ENCODE data around the gene TBC1D9.

DNA sequence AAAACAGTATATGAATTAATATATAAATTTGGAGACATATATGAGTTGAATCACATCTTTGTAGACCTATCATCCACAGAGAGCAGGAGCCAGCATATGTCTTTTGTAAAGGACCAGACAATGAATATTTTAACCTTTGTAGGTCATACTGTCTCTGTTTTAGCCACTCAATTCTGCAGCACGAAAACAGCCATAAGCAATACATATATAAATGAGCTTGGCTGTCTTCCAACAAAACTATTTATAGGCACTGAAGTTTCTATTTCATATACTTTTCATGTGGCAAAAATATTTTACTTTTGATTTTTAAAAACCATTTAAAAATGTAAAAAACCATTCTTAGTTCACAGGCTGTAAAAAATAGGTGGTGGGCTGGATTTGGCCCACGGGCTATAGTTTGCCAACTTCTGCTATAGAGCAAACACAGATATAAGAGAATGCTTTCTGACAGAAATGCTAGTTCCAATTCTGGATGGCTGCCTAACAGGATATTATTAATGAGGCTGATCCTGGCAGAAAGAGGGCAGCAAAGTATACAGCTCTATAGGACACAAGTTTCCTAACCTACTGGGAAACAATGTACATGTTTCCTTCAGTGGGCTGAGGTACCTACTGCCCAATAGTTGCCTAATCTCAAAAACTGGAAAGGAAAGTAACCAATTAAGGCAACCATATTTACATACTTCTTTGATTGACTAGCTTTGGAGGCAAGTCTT is 129.4 kb downstream of the TBC1D9 start:
- TF ChIP-seq CEBPB (IDR thresholded peaks at IDR 0.05) = no peak
- TF ChIP-seq RARB (CRISPR knock-in tag; IDR thresholded peaks at IDR 0.05) = no peak
- TF ChIP-seq, protein P1, sequence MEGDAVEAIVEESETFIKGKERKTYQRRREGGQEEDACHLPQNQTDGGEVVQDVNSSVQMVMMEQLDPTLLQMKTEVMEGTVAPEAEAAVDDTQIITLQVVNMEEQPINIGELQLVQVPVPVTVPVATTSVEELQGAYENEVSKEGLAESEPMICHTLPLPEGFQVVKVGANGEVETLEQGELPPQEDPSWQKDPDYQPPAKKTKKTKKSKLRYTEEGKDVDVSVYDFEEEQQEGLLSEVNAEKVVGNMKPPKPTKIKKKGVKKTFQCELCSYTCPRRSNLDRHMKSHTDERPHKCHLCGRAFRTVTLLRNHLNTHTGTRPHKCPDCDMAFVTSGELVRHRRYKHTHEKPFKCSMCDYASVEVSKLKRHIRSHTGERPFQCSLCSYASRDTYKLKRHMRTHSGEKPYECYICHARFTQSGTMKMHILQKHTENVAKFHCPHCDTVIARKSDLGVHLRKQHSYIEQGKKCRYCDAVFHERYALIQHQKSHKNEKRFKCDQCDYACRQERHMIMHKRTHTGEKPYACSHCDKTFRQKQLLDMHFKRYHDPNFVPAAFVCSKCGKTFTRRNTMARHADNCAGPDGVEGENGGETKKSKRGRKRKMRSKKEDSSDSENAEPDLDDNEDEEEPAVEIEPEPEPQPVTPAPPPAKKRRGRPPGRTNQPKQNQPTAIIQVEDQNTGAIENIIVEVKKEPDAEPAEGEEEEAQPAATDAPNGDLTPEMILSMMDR (IDR thresholded peaks at IDR 0.05) = no peak
